Activated naive CD4-positive, alpha-beta T cell treated with anti-CD3 and anti-CD28 coated beads, Interleukin-2, amount 10 ng/mL, durations not matched to agents 5 hours and 36 hours (primary cell): ENCODE measurements around the gene MTRF1L. TPM values are rescaled to one million over a fixed set of nuclear protein-coding genes. Genes with fewer than 3 reads are reported as not detected.

Experiments
- total RNA-seq, 2 experiments: library from RNA; stranded (reverse); gene quantifications; one replicate each; pipeline ENCODE4 v1.2.3, GENCODE V29; 2021

MTRF1L gene
- 10 to 100 TPM; 16.6 to 18.9 TPM for total RNA-seq

GRCh38 chr6:153002613-153003365 lies at the start of gene MTRF1L:
Gene MTRF1L, minus strand, starts transcription at chr6:153002709. Its CDS starts 24 bp downstream, at chr6:153002685.

GRCh38 chr6:152982904-152983636 lies 19.4 kb downstream of the MTRF1L start, which contains the start of gene FBXO5:
Gene FBXO5, minus strand, starts transcription at chr6:152983041. Its CDS starts 82 bp downstream, at chr6:152982959.

Other genes with a start within 250 kb of the MTRF1L start
- 10 to 100 TPM; 52.5 to 53.5 TPM for gene FBXO5, start 19.7 kb downstream of the MTRF1L start, total RNA-seq
- not detected for gene RGS17, start 128.6 kb upstream of the MTRF1L start, total RNA-seq